H9 (cell line): ENCODE results near the gene DCP1B. TPM values are rescaled to one million over a fixed set of nuclear protein-coding genes. Genes with fewer than 3 reads are reported as not detected.
A peak's percentile ranks its signal among the peaks of the same experiment; 100 is the strongest.

Experiments
- DNase-seq: peaks from one replicate; pipeline ENCODE4 v3.0.0-alpha.2; 2017
- H2AFZ ChIP-seq: one replicate; pipeline ENCODE4 v1.6.1; 2013; ENCODE audit warnings: mild to moderate bottlenecking, low read length, control low read depth, moderate library complexity
- H2AK5ac ChIP-seq: 2 replicates; pipeline ENCODE4 v1.6.1; 2013; ENCODE audit warnings: low read length, control low read depth, mixed read lengths; ENCODE audit not compliant: insufficient read length
- H2BK120ac ChIP-seq: one replicate; pipeline ENCODE4 v1.6.1; 2013; ENCODE audit warnings: low read depth, mild to moderate bottlenecking, low read length, control low read depth, inconsistent platforms; ENCODE audit not compliant: poor library complexity, severe bottlenecking
- H2BK12ac ChIP-seq: 2 replicates; pipeline ENCODE4 v1.6.1; 2013; ENCODE audit warnings: low read length, control low read depth, mixed read lengths, low read depth; ENCODE audit not compliant: insufficient read length
- H2BK15ac ChIP-seq: 2 replicates; pipeline ENCODE4 v1.6.1; 2013; ENCODE audit warnings: low read depth, low read length, control low read depth
- H2BK20ac ChIP-seq: one replicate; pipeline ENCODE4 v1.6.1; 2013; ENCODE audit warnings: low read depth, mild to moderate bottlenecking, low read length, control low read depth, inconsistent platforms; ENCODE audit not compliant: poor library complexity, severe bottlenecking
- H2BK5ac ChIP-seq: 2 replicates; pipeline ENCODE4 v1.6.1; 2013; ENCODE audit warnings: low read length, control low read depth, mixed read lengths; ENCODE audit not compliant: insufficient read length
- H3K14ac ChIP-seq: 2 replicates; pipeline ENCODE4 v1.6.1; 2013; ENCODE audit warnings: low read length, control low read depth; ENCODE audit not compliant: insufficient read depth
- H3K18ac ChIP-seq: 2 replicates; pipeline ENCODE4 v1.6.1; 2013; ENCODE audit warnings: low read depth, mild to moderate bottlenecking, mixed read lengths, low read length, control low read depth; ENCODE audit not compliant: insufficient read length
- H3K23ac ChIP-seq: 2 replicates; pipeline ENCODE4 v1.6.1; 2013; ENCODE audit warnings: low read length, control low read depth, mixed read lengths, low read depth; ENCODE audit not compliant: insufficient read length
- H3K23me2 ChIP-seq: 2 replicates; pipeline ENCODE4 v1.6.1; 2013; ENCODE audit warnings: low read depth, mild to moderate bottlenecking, mixed read lengths, low read length, control low read depth; ENCODE audit not compliant: insufficient read length, poor library complexity, severe bottlenecking
- H3K27ac ChIP-seq: 2 replicates; pipeline ENCODE4 v1.5.1; 2013; ENCODE audit warnings: low read length, control low read depth, mixed read lengths, low read depth; ENCODE audit not compliant: insufficient read length
- H3K27me3 ChIP-seq: 2 replicates; pipeline ENCODE4 v1.6.1; 2013; ENCODE audit warnings: low read length, control low read depth, inconsistent platforms; ENCODE audit not compliant: insufficient read depth
- H3K4ac ChIP-seq: 2 replicates; pipeline ENCODE4 v1.6.1; 2013; ENCODE audit warnings: low read depth, mild to moderate bottlenecking, control low read depth, inconsistent platforms, low read length, moderate library complexity
- H3K4me1 ChIP-seq: 2 replicates; pipeline ENCODE4 v1.6.1; 2013; ENCODE audit warnings: low read length, control low read depth, inconsistent platforms; ENCODE audit not compliant: insufficient read depth
- H3K4me2 ChIP-seq: 2 replicates; pipeline ENCODE4 v1.6.1; 2013; ENCODE audit warnings: low read length, control low read depth, mixed read lengths; ENCODE audit not compliant: insufficient read length, insufficient read depth
- H3K56ac ChIP-seq: 2 replicates; pipeline ENCODE4 v1.6.1; 2013; ENCODE audit warnings: low read depth, mild to moderate bottlenecking, mixed read lengths, low read length, control low read depth; ENCODE audit not compliant: insufficient read length
- H3K79me1 ChIP-seq: 2 replicates; pipeline ENCODE4 v1.6.1; 2013; ENCODE audit warnings: low read depth, mild to moderate bottlenecking, moderate library complexity, low read length, control low read depth, inconsistent platforms; ENCODE audit not compliant: insufficient read depth, poor library complexity, severe bottlenecking
- H3K79me2 ChIP-seq: 2 replicates; pipeline ENCODE4 v1.6.1; 2013; ENCODE audit warnings: low read length, control low read depth, inconsistent platforms; ENCODE audit not compliant: insufficient read depth
- H3K9ac ChIP-seq: 2 replicates; pipeline ENCODE4 v1.6.1; 2013; ENCODE audit warnings: low read length, control low read depth, mixed read lengths; ENCODE audit not compliant: insufficient read length; ENCODE audit errors: extremely low read depth
- H3K9me3 ChIP-seq: one replicate; pipeline ENCODE4 v1.6.1; 2013; ENCODE audit warnings: low read depth, low read length, inconsistent platforms; ENCODE audit not compliant: control insufficient read depth
- H3T11ph ChIP-seq: one replicate; pipeline ENCODE4 v1.6.1; 2013; ENCODE audit warnings: mild to moderate bottlenecking, low read length, control low read depth, inconsistent platforms
- H4K20me1 ChIP-seq: one replicate; pipeline ENCODE4 v1.6.1; 2013; ENCODE audit not compliant: control insufficient read depth, insufficient read length, insufficient read depth
- H4K5ac ChIP-seq: 2 replicates; pipeline ENCODE4 v1.6.1; 2013; ENCODE audit warnings: low read depth, mild to moderate bottlenecking, mixed read lengths, low read length, control low read depth; ENCODE audit not compliant: insufficient read length
- H4K8ac ChIP-seq: replicated peaks from 2 replicates; pipeline ENCODE4 v1.6.1; 2013; ENCODE audit warnings: low read length, control low read depth, mixed read lengths, low read depth; ENCODE audit not compliant: insufficient read length
- H4K91ac ChIP-seq: 2 replicates; pipeline ENCODE4 v1.6.1; 2013; ENCODE audit warnings: low read depth, mild to moderate bottlenecking, moderate library complexity, mixed read lengths, low read length, control low read depth; ENCODE audit not compliant: insufficient read length
- H3K27ac Mint-ChIP-seq, 3 experiments: 2 replicates in 2 of 3; 3 replicates in 1 of 3; pipeline ENCODE4 v1.8.0; 2020 to 2021; ENCODE audit warnings: mixed read lengths in 3 of 3, mild to moderate bottlenecking in 1 of 3, moderate library complexity in 1 of 3
- H3K27me3 Mint-ChIP-seq: 2 replicates; pipeline ENCODE4 v1.8.0; 2021; ENCODE audit warnings: low read depth, mild to moderate bottlenecking, moderate library complexity, mixed read lengths
- H3K36me3 Mint-ChIP-seq, 3 experiments: 2 replicates in 2 of 3; 3 replicates in 1 of 3; pipeline ENCODE4 v1.8.0; 2020 to 2021; ENCODE audit warnings: low read depth in 3 of 3, mixed read lengths in 3 of 3; ENCODE audit not compliant: insufficient read depth in 1 of 3
- H3K4me1 Mint-ChIP-seq, 2 experiments: 2 replicates each; pipeline ENCODE4 v1.8.0; 2020; ENCODE audit warnings: mixed read lengths in 2 of 2
- H3K4me3 Mint-ChIP-seq, 2 experiments: 2 replicates in 1 of 2; 3 replicates in 1 of 2; pipeline ENCODE4 v1.8.0; 2020 to 2021; ENCODE audit warnings: mild to moderate bottlenecking in 2 of 2, mixed read lengths in 2 of 2, moderate library complexity in 1 of 2
- H3K9me3 Mint-ChIP-seq, 2 experiments: 2 replicates in 1 of 2; 3 replicates in 1 of 2; pipeline ENCODE4 v1.8.0; 2020; ENCODE audit warnings: mild to moderate bottlenecking in 2 of 2, mixed read lengths in 2 of 2, moderate library complexity in 1 of 2
- CTCF ChIP-seq: fragments of 200-600 bp; sonication (generic); conservative IDR thresholded peaks from 3 replicates; pipeline ENCODE4 v1.8.0; 2021; ENCODE audit warnings: antibody characterized with exemption, mild to moderate bottlenecking
- WGBS: extraction: QIAGEN DNeasy Blood & Tissue Kit; methylation state at CpG from one replicate; pipeline ENCODE4 v1.1.7; 2013; ENCODE audit warnings: missing lambda C conversion rate, low lambda C conversion rate, mixed read lengths; ENCODE audit not compliant: insufficient read length; ENCODE audit errors: extremely low coverage; 5-methylcytosine and 5-hydroxymethylcytosine counted together
- total RNA-seq: library from RNA; stranded (reverse); gene quantifications from 2 replicates; pipeline ENCODE4 v1.2.1, GENCODE V29; 2021

Gene DCP1B
- total RNA-seq, 1 experiment from 2014 or later: 11.2 TPM

GRCh38 chr12:1936406-1937320 is 67.6 kb downstream of the DCP1B start:
- Histone ChIP-seq H3K27ac (no peak overlapping the region), H4K8ac (no peak overlapping the region), H3K79me1 (no peaks in the 10 kb centered on the region), H3K56ac (no peak overlapping the region), H3K79me2 (no peaks in the 10 kb centered on the region), H3K9ac (no peak overlapping the region), H4K20me1 (no peaks in the 10 kb centered on the region), H2BK5ac (no peak overlapping the region), H3K27me3 (no peaks in the 10 kb centered on the region), H2BK15ac (no peak overlapping the region), H4K91ac (no peak overlapping the region), H3K4me1 (peaks cover 3% of the 10 kb centered on the region; the same call in 1 of the 2 replicates), H3K9me3 (no peaks in the 10 kb centered on the region), H3K4me2 (no peak overlapping the region), H3K23me2 (no peaks in the 10 kb centered on the region), H2AK5ac (no peak overlapping the region), H2AFZ (no peak overlapping the region), H2BK12ac (no peak overlapping the region), H3K23ac (no peak overlapping the region), H2BK20ac (no peak overlapping the region), H2BK120ac (no peak overlapping the region), H3T11ph (no peak overlapping the region), H3K18ac (no peak overlapping the region), H3K14ac (no peak overlapping the region), H3K4ac (no peak overlapping the region), H4K5ac (no peak overlapping the region)
- no peaks in the 10 kb centered on the region; a peak in 1 of 5 replicates for H3K9me3 Mint-ChIP-seq
- H3K4me3 Mint-ChIP-seq: no peak overlapping the region
- H3K36me3 Mint-ChIP-seq: peaks cover 0 to 10% (median 10%) of the 10 kb centered on the region in 3 experiments; a peak in 5 of 7 replicates
- peak; percentile 22 for DNase-seq
- H3K27me3 Mint-ChIP-seq: no peaks in the 10 kb centered on the region
- H3K4me1 Mint-ChIP-seq: peaks cover 9 to 19% of the 10 kb centered on the region in 2 experiments
- H3K27ac Mint-ChIP-seq: peak overlapping the region in 1 of 3 experiments; percentile 56; a peak in 1 of 7 replicates
- TF ChIP-seq CTCF: no peak
- no CpG with 5 or more reads among the region's 25 CpGs for WGBS
